Measurements from ENCODE around the gene IGF2R. TPM values are rescaled to one million over a fixed set of nuclear protein-coding genes. Genes with fewer than 3 reads are reported as not detected.

The IGF2R gene
- total RNA-seq, 1 donor from 2014 or later, result 161 TPM

GRCh38 chr6:160142115-160142715 is 173.3 kb downstream of the IGF2R start:
- no peak overlapping the region for H3K4me3 ChIP-seq (ENCODE audit: low read length in 3 of 3)
- peaks cover 0 to 11% (median 11%) of the 10 kb centered on the region in 3 donors for H3K4me1 ChIP-seq (ENCODE audit: control insufficient read depth in 3 of 3, insufficient read depth in 3 of 3, low read length in 3 of 3)
- H3K9ac ChIP-seq (ENCODE audit: low read depth in 1 of 3, low read length in 3 of 3), result no peak overlapping the region
- no peaks in the 10 kb centered on the region for H3K27me3 ChIP-seq (ENCODE audit: control insufficient read depth in 3 of 3, insufficient read depth in 3 of 3, low read length in 3 of 3)
- H3K36me3 ChIP-seq (ENCODE audit: control insufficient read depth in 3 of 3, insufficient read depth in 3 of 3, low read length in 3 of 3), result peaks cover 0 to 6% (median 0%) of the 10 kb centered on the region in 3 donors
- H3K27ac ChIP-seq (ENCODE audit: low read depth, low read length), result no peak overlapping the region
- H3K9me3 ChIP-seq (ENCODE audit: control insufficient read depth in 3 of 3, low read length in 3 of 3), result no peaks in the 10 kb centered on the region

- no peak overlapping the region for H3K4me3 ChIP-seq (ENCODE audit: low read length in 3 of 3)
- H3K27ac ChIP-seq (ENCODE audit: low read depth, low read length), result no peak overlapping the region
- H3K27me3 ChIP-seq (ENCODE audit: control insufficient read depth in 3 of 3, insufficient read depth in 3 of 3, low read length in 3 of 3), result no peaks in the 10 kb centered on the region
- H3K9me3 ChIP-seq (ENCODE audit: control insufficient read depth in 3 of 3, low read length in 3 of 3), result no peaks in the 10 kb centered on the region
- no peak overlapping the region for H3K9ac ChIP-seq (ENCODE audit: low read depth in 1 of 3, low read length in 3 of 3)
- peaks cover 0 to 7% (median 0%) of the 10 kb centered on the region in 3 donors for H3K4me1 ChIP-seq (ENCODE audit: control insufficient read depth in 3 of 3, insufficient read depth in 3 of 3, low read length in 3 of 3)
- H3K36me3 ChIP-seq (ENCODE audit: control insufficient read depth in 3 of 3, insufficient read depth in 3 of 3, low read length in 3 of 3), result peaks cover 0 to 6% (median 0%) of the 10 kb centered on the region in 3 donors
These were observed 177.7 kb downstream of the IGF2R start for GRCh38 chr6:160146454-160147145.

GRCh38 chr6:160147146-160147536 is 178.3 kb downstream of the IGF2R start:
- Histone ChIP-seq H3K27ac (ENCODE audit: low read depth, low read length) (no peak overlapping the region), H3K9ac (ENCODE audit: low read depth in 1 of 3, low read length in 3 of 3) (no peak overlapping the region), H3K4me1 (ENCODE audit: control insufficient read depth in 3 of 3, insufficient read depth in 3 of 3, low read length in 3 of 3) (peaks cover 0 to 7% (median 0%) of the 10 kb centered on the region in 3 donors), H3K9me3 (ENCODE audit: control insufficient read depth in 3 of 3, low read length in 3 of 3) (no peaks in the 10 kb centered on the region), H3K27me3 (ENCODE audit: control insufficient read depth in 3 of 3, insufficient read depth in 3 of 3, low read length in 3 of 3) (no peaks in the 10 kb centered on the region), H3K4me3 (ENCODE audit: low read length in 3 of 3) (no peak overlapping the region), H3K36me3 (ENCODE audit: control insufficient read depth in 3 of 3, insufficient read depth in 3 of 3, low read length in 3 of 3) (peaks cover 0 to 6% (median 0%) of the 10 kb centered on the region in 3 donors)

- H3K27me3 ChIP-seq (ENCODE audit: control insufficient read depth in 3 of 3, insufficient read depth in 3 of 3, low read length in 3 of 3), result no peaks in the 10 kb centered on the region
- H3K4me3 ChIP-seq (ENCODE audit: low read length in 3 of 3), result no peak overlapping the region
- no peak overlapping the region for H3K9ac ChIP-seq (ENCODE audit: low read depth in 1 of 3, low read length in 3 of 3)
- H3K9me3 ChIP-seq (ENCODE audit: control insufficient read depth in 3 of 3, low read length in 3 of 3), result no peaks in the 10 kb centered on the region
- H3K36me3 ChIP-seq (ENCODE audit: control insufficient read depth in 3 of 3, insufficient read depth in 3 of 3, low read length in 3 of 3), result peaks cover 0 to 7% (median 3%) of the 10 kb centered on the region in 3 donors
- no peaks in the 10 kb centered on the region for H3K4me1 ChIP-seq (ENCODE audit: control insufficient read depth in 3 of 3, insufficient read depth in 3 of 3, low read length in 3 of 3)
- no peak overlapping the region for H3K27ac ChIP-seq (ENCODE audit: low read depth, low read length)
These were observed 185.6 kb downstream of the IGF2R start for GRCh38 chr6:160154471-160154870.

GRCh38 chr6:160156842-160157241 is 188.0 kb downstream of the IGF2R start:
- Histone ChIP-seq H3K9me3 (ENCODE audit: control insufficient read depth in 3 of 3, low read length in 3 of 3) (no peaks in the 10 kb centered on the region), H3K27ac (ENCODE audit: low read depth, low read length) (no peak overlapping the region), H3K4me3 (ENCODE audit: low read length in 3 of 3) (no peak overlapping the region), H3K27me3 (ENCODE audit: control insufficient read depth in 3 of 3, insufficient read depth in 3 of 3, low read length in 3 of 3) (no peaks in the 10 kb centered on the region), H3K4me1 (ENCODE audit: control insufficient read depth in 3 of 3, insufficient read depth in 3 of 3, low read length in 3 of 3) (no peaks in the 10 kb centered on the region), H3K9ac (ENCODE audit: low read depth in 1 of 3, low read length in 3 of 3) (no peak overlapping the region), H3K36me3 (ENCODE audit: control insufficient read depth in 3 of 3, insufficient read depth in 3 of 3, low read length in 3 of 3) (peaks cover 0 to 7% (median 3%) of the 10 kb centered on the region in 3 donors)

- Histone ChIP-seq H3K9me3 (ENCODE audit: control insufficient read depth in 3 of 3, low read length in 3 of 3) (no peaks in the 10 kb centered on the region), H3K36me3 (ENCODE audit: control insufficient read depth in 3 of 3, insufficient read depth in 3 of 3, low read length in 3 of 3) (peaks cover 0 to under 1% (median 0%) of the 10 kb centered on the region in 3 donors), H3K4me1 (ENCODE audit: control insufficient read depth in 3 of 3, insufficient read depth in 3 of 3, low read length in 3 of 3) (no peaks in the 10 kb centered on the region), H3K9ac (ENCODE audit: low read depth in 1 of 3, low read length in 3 of 3) (no peak overlapping the region), H3K27ac (ENCODE audit: low read depth, low read length) (no peak overlapping the region), H3K27me3 (ENCODE audit: control insufficient read depth in 3 of 3, insufficient read depth in 3 of 3, low read length in 3 of 3) (no peaks in the 10 kb centered on the region), H3K4me3 (ENCODE audit: low read length in 3 of 3) (no peak overlapping the region)
These were observed 191.6 kb downstream of the IGF2R start for GRCh38 chr6:160160450-160160849.

Other genes with a start within 250 kb of the IGF2R start
- gene WTAP, start 241.6 kb upstream of the IGF2R start, total RNA-seq, result 64.7 TPM
- gene ACAT2, start 207.0 kb upstream of the IGF2R start, total RNA-seq, result 5.2 TPM
- 203 TPM for gene TCP1, start 179.5 kb upstream of the IGF2R start, total RNA-seq
- 81.4 TPM for gene MRPL18, start 178.6 kb upstream of the IGF2R start, total RNA-seq
- gene PNLDC1, start 168.8 kb upstream of the IGF2R start, total RNA-seq, result not detected
- under 0.01 TPM for gene MAS1, start 78.1 kb upstream of the IGF2R start, total RNA-seq
- gene SLC22A1, start 152.7 kb downstream of the IGF2R start, total RNA-seq, result 1.0 TPM